A549 (cell line): Measurements from ENCODE around the gene WBP2.

Experiments used
- CEBPB ChIP-seq, 2 experiments: fragments of >200 bp in 1 of 2; sonication (Bioruptor Twin) in 1 of 2; formaldehyde crosslinking in 1 of 2; IDR thresholded peaks; 2 replicates each; pipeline ENCODE4 v1.6.1; 2012 to 2016
- CTCF ChIP-seq: fragments of >200 bp; sonication (Bioruptor Twin); formaldehyde crosslinking; IDR thresholded peaks from 3 replicates; pipeline ENCODE4 v1.5.1; 2016
- POLR2A ChIP-seq: IDR thresholded peaks from 2 replicates; pipeline ENCODE4 v1.6.1; 2012; ENCODE audit warnings: mild to moderate bottlenecking, low read length
- RCOR1 ChIP-seq: fragments of 150-350 bp; IDR thresholded peaks from 2 replicates; pipeline ENCODE4 v1.6.1; 2014; ENCODE audit warnings: antibody characterized with exemption, low read length, low read depth
- REST ChIP-seq: fragments of 200-600 bp; sonication (generic); IDR thresholded peaks from 2 replicates; pipeline ENCODE4 v1.6.1; 2016; ENCODE audit warnings: antibody characterized with exemption, mild to moderate bottlenecking, moderate library complexity

DNA sequence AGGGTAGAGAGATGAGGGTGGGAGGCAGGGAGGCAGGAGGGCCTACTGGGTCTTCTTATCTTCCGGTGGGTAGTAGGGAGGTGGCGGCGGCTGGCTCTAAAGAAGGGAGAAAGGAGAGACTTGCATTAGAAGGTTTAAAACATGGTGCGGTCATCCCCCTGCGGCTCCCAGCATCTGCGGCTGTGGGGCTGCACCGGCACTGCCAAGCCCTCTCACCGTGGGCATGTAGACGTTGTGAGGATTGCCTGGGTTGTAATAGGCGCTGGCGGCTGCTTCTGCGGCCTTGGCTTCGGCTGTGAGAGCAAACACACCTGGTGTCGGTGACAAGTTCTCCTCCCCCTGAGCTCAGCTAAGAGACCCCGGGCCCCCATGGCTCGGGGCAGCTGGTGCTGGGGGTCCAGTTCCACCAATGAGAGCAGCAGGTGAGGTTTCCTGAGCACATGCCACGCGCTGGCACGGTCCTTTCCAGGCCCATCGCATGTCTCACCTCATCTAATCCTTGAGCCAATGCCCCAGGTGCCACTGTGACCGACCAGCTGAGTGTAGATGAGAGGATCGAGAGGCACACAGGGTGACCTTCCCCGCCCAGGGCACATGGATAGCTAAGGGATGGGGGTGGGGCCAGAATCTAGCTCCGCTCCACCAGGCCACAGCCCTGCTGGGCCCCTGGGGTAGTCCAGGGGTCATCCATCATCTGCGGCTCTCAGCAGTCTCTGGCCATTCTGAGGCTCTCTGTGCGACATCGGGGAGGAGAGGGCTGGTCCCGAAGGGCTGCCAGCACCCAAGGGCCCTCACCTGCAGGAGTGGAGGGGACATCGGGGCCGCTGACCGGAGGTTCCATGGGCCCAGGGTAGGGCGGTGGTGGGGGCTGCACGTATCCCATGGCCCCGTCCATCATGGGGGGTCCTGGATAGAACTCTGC is 8.2 kb downstream of the WBP2 start:
- TF ChIP-seq CEBPB (IDR thresholded peaks at IDR 0.05) (no peak), CTCF (no peak), POLR2A (no peak), RCOR1 (no peak), REST (no peak)
